ENCODE data around the gene INPP5F.
A peak's percentile ranks its signal among the peaks of the same experiment; 100 is the strongest.

The INPP5F gene

GRCh38 chr10:119859420-119860258 is 133.8 kb downstream of the INPP5F start:
- TF ChIP-seq CTCF (IDR thresholded peaks at IDR 0.05; ENCODE audit: insufficient read depth, low read length) (peak; percentile 27), GABPA (IDR thresholded peaks at IDR 0.05; ENCODE audit: low read depth) (no peak)
- Histone ChIP-seq H3K27ac (replicated peaks) (no peak overlapping the region), H3K4me3 (replicated peaks; ENCODE audit: insufficient read depth, low read length) (no peak overlapping the region), H3K27me3 (ENCODE audit: insufficient read depth, poor library complexity, severe bottlenecking) (no peaks in the 10 kb centered on the region)
- no peak for DNase-seq (ENCODE audit: low read depth in 1 of 2, low spot score in 1 of 2)

- H3K27me3 ChIP-seq (ENCODE audit: insufficient read depth, poor library complexity, severe bottlenecking) = no peaks in the 10 kb centered on the region
- TF ChIP-seq CTCF (IDR thresholded peaks at IDR 0.05; ENCODE audit: insufficient read depth, low read length) = no peak
- TF ChIP-seq REST (IDR thresholded peaks at IDR 0.05; ENCODE audit: insufficient replicate concordance, low read depth) = no peak
- TF ChIP-seq POLR2AphosphoS5 (IDR thresholded peaks at IDR 0.05; ENCODE audit: low read depth) = no peak
- TF ChIP-seq GABPA (IDR thresholded peaks at IDR 0.05; ENCODE audit: low read depth) = no peak
- TF ChIP-seq SPI1 (IDR thresholded peaks at IDR 0.05; ENCODE audit: borderline replicate concordance, low read depth) = no peak
- DNase-seq (ENCODE audit: low read depth in 1 of 2, low spot score in 1 of 2) = no peak
- H3K27ac ChIP-seq (replicated peaks) = no peak overlapping the region
- no peak overlapping the region for H3K4me3 ChIP-seq (replicated peaks; ENCODE audit: insufficient read depth, low read length)
These were observed 135.2 kb downstream of the INPP5F start for GRCh38 chr10:119860866-119861607.

GRCh38 chr10:119862524-119862923 is 136.7 kb downstream of the INPP5F start:
- no peak for DNase-seq (ENCODE audit: low read depth in 1 of 2, low spot score in 1 of 2)
- Histone ChIP-seq H3K4me3 (replicated peaks; ENCODE audit: insufficient read depth, low read length) (no peak overlapping the region), H3K27ac (replicated peaks) (no peak overlapping the region), H3K27me3 (ENCODE audit: insufficient read depth, poor library complexity, severe bottlenecking) (no peaks in the 10 kb centered on the region)
- TF ChIP-seq GABPA (IDR thresholded peaks at IDR 0.05; ENCODE audit: low read depth) (no peak), CTCF (IDR thresholded peaks at IDR 0.05; ENCODE audit: insufficient read depth, low read length) (no peak), SPI1 (IDR thresholded peaks at IDR 0.05; ENCODE audit: borderline replicate concordance, low read depth) (no peak), POLR2AphosphoS5 (IDR thresholded peaks at IDR 0.05; ENCODE audit: low read depth) (no peak), REST (IDR thresholded peaks at IDR 0.05; ENCODE audit: insufficient replicate concordance, low read depth) (no peak)

Data from HL-60 (cell line).